Hepatocyte (in vitro differentiated cells): ENCODE measurements around the gene CRISPLD2. TPM values are rescaled to one million over a fixed set of nuclear protein-coding genes. Genes with fewer than 3 reads are reported as not detected.

ENCODE experiments used
- DNase-seq: peaks from one replicate; pipeline ENCODE4 v3.0.0-alpha.2; 2016; ENCODE audit warnings: low spot score
- H2AFZ ChIP-seq: fragments of 200-600 bp; sonication (generic); 2 replicates; pipeline ENCODE4 v1.6.0; 2016; ENCODE audit warnings: antibody characterized with exemption, mild to moderate bottlenecking
- H3K27ac ChIP-seq: fragments of 200-600 bp; sonication (generic); 2 replicates; pipeline ENCODE4 v1.5.1; 2016; ENCODE audit warnings: mild to moderate bottlenecking
- H3K27me3 ChIP-seq: fragments of 200-600 bp; sonication (generic); 2 replicates; pipeline ENCODE4 v1.6.1; 2016
- H3K36me3 ChIP-seq: fragments of 200-600 bp; sonication (generic); replicated peaks from 2 replicates; pipeline ENCODE4 v1.5.1; 2016; ENCODE audit warnings: low read depth; ENCODE audit not compliant: insufficient read depth
- H3K4me1 ChIP-seq: fragments of 200-600 bp; sonication (generic); 2 replicates; pipeline ENCODE4 v1.5.1; 2016; ENCODE audit warnings: mild to moderate bottlenecking, moderate library complexity; ENCODE audit not compliant: insufficient read depth
- H3K4me2 ChIP-seq: fragments of 200-600 bp; sonication (generic); 2 replicates; pipeline ENCODE4 v1.6.0; 2016
- H3K4me3 ChIP-seq: fragments of 200-600 bp; sonication (generic); 2 replicates; pipeline ENCODE4 v1.5.1; 2016; ENCODE audit warnings: mild to moderate bottlenecking
- H3K79me2 ChIP-seq: fragments of 200-600 bp; sonication (generic); 2 replicates; pipeline ENCODE4 v1.6.0; 2017; ENCODE audit warnings: mild to moderate bottlenecking
- H3K9me2 ChIP-seq: fragments of 200-600 bp; sonication (generic); replicated peaks from 2 replicates; pipeline ENCODE4 v1.6.0; 2017; ENCODE audit warnings: mild to moderate bottlenecking; ENCODE audit not compliant: insufficient read depth
- H3K9me3 ChIP-seq: fragments of 200-600 bp; sonication (generic); 2 replicates; pipeline ENCODE4 v1.5.1; 2016; ENCODE audit warnings: low read depth, mild to moderate bottlenecking
- H4K20me1 ChIP-seq: fragments of 200-600 bp; sonication (generic); 2 replicates; pipeline ENCODE4 v1.6.0; 2016; ENCODE audit warnings: mild to moderate bottlenecking; ENCODE audit not compliant: insufficient read depth, poor library complexity, severe bottlenecking
- CTCF ChIP-seq: fragments of 200-600 bp; sonication (generic); IDR thresholded peaks from 2 replicates; pipeline ENCODE4 v1.5.1; 2016; ENCODE audit warnings: antibody characterized with exemption, mild to moderate bottlenecking; ENCODE audit not compliant: poor library complexity
- EZH2 ChIP-seq: fragments of 200-600 bp; sonication (generic); IDR thresholded peaks from 2 replicates; pipeline ENCODE4 v1.6.1; 2016; ENCODE audit warnings: antibody characterized with exemption, mild to moderate bottlenecking, borderline replicate concordance
- EZH2phosphoT487 ChIP-seq: fragments of 200-600 bp; sonication (generic); IDR thresholded peaks from one replicate; pipeline ENCODE4 v1.6.1; 2018; ENCODE audit warnings: antibody characterized with exemption, mild to moderate bottlenecking, low read depth, moderate library complexity; ENCODE audit not compliant: unreplicated experiment, severe bottlenecking
- WGBS: methylation state at CpG from one replicate; pipeline ENCODE4 v1.1.6; 2016; ENCODE audit warnings: low lambda C conversion rate; ENCODE audit errors: missing lambda C conversion rate; 5-methylcytosine and 5-hydroxymethylcytosine counted together
- polyA plus RNA-seq: library from polyadenylated mRNA; unstranded; fragments of >200 nt; fragmentation: Nextera tagmentation; extraction: Ambion mirVana; gene quantifications from 2 replicates; pipeline ENCODE4 v1.2.1, GENCODE V29; 2016
- total RNA-seq: library from RNA; depleted of rRNA; stranded (reverse); fragments of >200 nt; gene quantifications from 2 replicates; pipeline ENCODE4 v1.2.3, GENCODE V29; 2014

CRISPLD2 gene
- total and polyA plus RNA-seq, 2 experiments from 2014 or later: 281 to 315 TPM

- 90% methylated on average over 15 of the region's 15 CpGs for WGBS
- H3K4me3 ChIP-seq: no peak overlapping the region
- H2AFZ ChIP-seq: no peak overlapping the region
- DNase-seq: no peak
- no peaks in the 10 kb centered on the region for H3K27me3 ChIP-seq
- H3K9me3 ChIP-seq: no peaks in the 10 kb centered on the region
- H3K4me1 ChIP-seq: peaks cover 5% of the 10 kb centered on the region
- no peaks in the 10 kb centered on the region for H4K20me1 ChIP-seq
- H3K79me2 ChIP-seq: no peaks in the 10 kb centered on the region
- H3K4me2 ChIP-seq: no peak overlapping the region
- H3K9me2 ChIP-seq: no peaks in the 10 kb centered on the region
- TF ChIP-seq EZH2phosphoT487 (no peak), CTCF (no peak), EZH2 (no peak)
- H3K36me3 ChIP-seq: no peaks in the 10 kb centered on the region
- H3K27ac ChIP-seq: no peak overlapping the region
These were observed 67.4 kb downstream of the CRISPLD2 start for GRCh38 chr16:84887207-84887606.

- DNase-seq: no peak
- H3K9me2 ChIP-seq: no peaks in the 10 kb centered on the region
- H3K27ac ChIP-seq: no peak overlapping the region
These were observed 68.7 kb downstream of the CRISPLD2 start for GRCh38 chr16:84888450-84888849.

GRCh38 chr16:84889066-84889465 is 69.3 kb downstream of the CRISPLD2 start:
- no peak overlapping the region for H3K4me2 ChIP-seq
- H3K4me1 ChIP-seq: peaks cover 5% of the 10 kb centered on the region
- H3K27ac ChIP-seq: peak overlapping the region; percentile 16
- H3K9me2 ChIP-seq: no peaks in the 10 kb centered on the region
- no peaks in the 10 kb centered on the region for H3K79me2 ChIP-seq
- no peaks in the 10 kb centered on the region for H3K27me3 ChIP-seq
- no peak overlapping the region for H3K4me3 ChIP-seq
- H4K20me1 ChIP-seq: no peaks in the 10 kb centered on the region
- no peaks in the 10 kb centered on the region for H3K36me3 ChIP-seq
- no peak overlapping the region for H2AFZ ChIP-seq
- no peak for DNase-seq
- 84% methylated on average over 12 of the region's 12 CpGs for WGBS
- no peaks in the 10 kb centered on the region for H3K9me3 ChIP-seq
- no peak for TF ChIP-seq EZH2phosphoT487

More at GRCh38 chr16:84888450-84888849, 68.7 kb downstream of the CRISPLD2 start:
- no peak for TF ChIP-seq CTCF
- TF ChIP-seq EZH2: no peak
- no peak overlapping the region for H3K4me3 ChIP-seq
- H3K9me3 ChIP-seq: no peaks in the 10 kb centered on the region
- no peaks in the 10 kb centered on the region for H4K20me1 ChIP-seq
- H2AFZ ChIP-seq: no peak overlapping the region
- WGBS: 92% methylated on average over 7 of the region's 7 CpGs
- H3K79me2 ChIP-seq: no peaks in the 10 kb centered on the region
- H3K27me3 ChIP-seq: no peaks in the 10 kb centered on the region
- H3K4me2 ChIP-seq: no peak overlapping the region
- peaks cover 5% of the 10 kb centered on the region for H3K4me1 ChIP-seq
- H3K36me3 ChIP-seq: no peaks in the 10 kb centered on the region

- Histone ChIP-seq H3K79me2 (no peaks in the 10 kb centered on the region), H2AFZ (no peak overlapping the region), H3K4me2 (no peak overlapping the region), H4K20me1 (no peaks in the 10 kb centered on the region), H3K9me3 (no peaks in the 10 kb centered on the region), H3K4me1 (peaks cover 5% of the 10 kb centered on the region), H3K9me2 (no peaks in the 10 kb centered on the region), H3K27me3 (no peaks in the 10 kb centered on the region), H3K36me3 (no peaks in the 10 kb centered on the region), H3K27ac (peak overlapping the region; percentile 20), H3K4me3 (no peak overlapping the region)
- TF ChIP-seq EZH2: no peak
- no peak for TF ChIP-seq CTCF
- TF ChIP-seq EZH2phosphoT487: no peak
- DNase-seq: no peak
- WGBS: 82% methylated on average over 9 of the region's 9 CpGs
These were observed 70.6 kb downstream of the CRISPLD2 start for GRCh38 chr16:84890427-84890826.
